GM21423 (cell line): Measurements from ENCODE around the gene SLC22A2.

Experiments used
- ATAC-seq: cut with Tn5 transposase; IDR thresholded peaks from one replicate; pipeline ENCODE4 v1.9.1; 2021; ENCODE audit warnings: mild to moderate bottlenecking, moderate library complexity; ENCODE audit not compliant: unreplicated experiment

The SLC22A2 gene

DNA sequence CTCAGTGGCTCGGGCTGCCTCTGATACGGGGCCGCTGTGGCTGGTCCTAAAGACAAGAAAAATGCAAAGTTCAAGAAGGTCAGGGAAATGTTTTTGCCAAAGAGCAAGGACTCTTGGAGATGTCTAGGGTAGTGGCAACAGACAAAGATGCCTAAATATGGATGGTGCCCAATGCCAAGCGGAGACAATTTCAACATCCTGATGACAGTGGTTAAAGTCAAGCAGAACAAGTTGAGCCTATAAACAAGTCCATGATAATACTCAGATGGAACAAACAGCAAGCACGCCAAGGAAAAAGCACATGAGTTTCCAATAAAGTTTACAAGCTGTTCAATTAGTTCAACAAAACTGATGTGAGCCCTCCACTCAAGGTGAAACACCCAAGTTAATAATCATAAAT is 85.9 kb downstream of the SLC22A2 start:
- ATAC-seq: no peak

- ATAC-seq: no peak
These were observed 88.5 kb downstream of the SLC22A2 start for GRCh38 chr6:160170018-160170680.

DNA sequence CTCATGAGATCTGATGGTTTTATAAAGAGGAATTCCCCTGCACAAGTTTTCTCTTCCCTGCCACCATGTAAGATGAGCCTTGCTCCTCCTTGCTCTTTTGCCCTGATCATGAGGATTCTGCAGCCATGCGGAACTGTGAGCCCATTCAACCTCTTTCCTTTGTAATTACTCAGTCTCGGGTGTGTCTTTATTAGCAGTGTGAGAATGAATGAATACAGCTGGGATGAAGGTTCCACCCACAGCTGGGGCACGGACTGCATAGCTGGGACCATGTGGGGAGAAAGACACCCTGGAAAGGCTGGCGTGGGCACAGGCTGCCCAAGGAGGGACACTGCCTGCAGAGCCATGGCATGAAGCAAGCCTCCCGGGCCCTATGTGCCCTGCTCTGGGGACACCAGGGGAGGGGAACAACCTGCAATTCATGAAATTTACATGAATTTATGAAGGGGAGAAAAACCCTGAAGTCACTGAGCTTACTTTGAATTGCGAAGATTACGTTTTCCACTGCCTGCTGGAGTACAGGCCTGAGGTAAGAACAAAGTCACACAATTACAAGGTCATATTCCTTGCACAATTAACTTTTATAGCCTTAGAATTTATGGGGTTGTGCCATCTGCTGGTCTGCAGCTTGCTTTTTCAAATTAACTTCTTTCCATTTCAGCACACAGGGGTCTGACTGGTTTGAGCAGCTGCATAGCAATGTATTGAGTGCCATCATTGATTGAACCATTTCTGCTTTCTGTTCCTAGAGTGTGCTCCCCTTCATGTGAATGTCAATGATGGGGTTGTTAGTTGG is 90.8 kb downstream of the SLC22A2 start:
- no peak for ATAC-seq
